ENCODE data around the gene CTNNA3.

DNA sequence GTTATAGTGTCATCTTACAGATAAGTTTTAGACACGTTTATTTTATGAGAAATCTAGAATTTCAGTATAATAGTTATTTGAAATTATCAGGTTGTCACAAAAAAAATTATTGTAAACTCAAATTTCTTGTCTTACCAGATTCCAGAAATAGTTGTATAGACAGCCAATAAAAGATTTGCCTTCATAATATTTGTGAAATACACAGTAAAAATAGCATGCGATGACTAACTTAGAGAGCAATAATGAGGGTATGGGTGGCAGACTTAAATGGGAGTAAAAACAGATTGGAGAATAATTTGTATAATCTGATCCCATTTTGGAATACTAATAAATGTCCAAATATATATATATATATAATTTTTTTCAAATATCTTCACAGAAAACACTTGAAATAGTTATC, 1457.7 kb downstream of the CTNNA3 start:
- TF ChIP-seq ZNF433 (tag by site-specific recombination; IDR thresholded peaks at IDR 0.05; ENCODE audit: low read depth) = no peak
- no peak for TF ChIP-seq ZNF266 (tag by site-specific recombination; IDR thresholded peaks at IDR 0.05; ENCODE audit: low read depth)
- no peak for TF ChIP-seq ZFP69B (tag by site-specific recombination; IDR thresholded peaks at IDR 0.05)
